Stimulated activated naive B cell treated with anti-CD40 and anti-IgM and Interleukin-4, amounts not matched to agents 10 μg/mL and 1 μg/mL and 100 μg/mL, for 72 hours (primary cell): ENCODE measurements around the gene ITFG2.
"Not testable (repeated sequence)": the region's sequence is repeated elsewhere in the genome, so short reads cannot be mapped to it uniquely, and the experiment has no call there.

Experiments used
- ATAC-seq, 2 donors: fragments of 150-1000 bp; cut with Tn5 transposase; replicated peaks; 2 replicates each; pipeline ENCODE4 v1.10.0; 2021; ENCODE audit warnings: moderate library complexity in 1 of 2
- DNase-seq: peaks from one replicate; pipeline ENCODE4 v3.0.0; 2021
- H3K27ac Mint-ChIP-seq: one replicate; pipeline ENCODE4 v1.8.0; 2022; ENCODE audit warnings: mild to moderate bottlenecking, mixed read lengths
- H3K27me3 Mint-ChIP-seq, 2 donors: one replicate each; pipeline ENCODE4 v1.8.0; 2022; ENCODE audit warnings: mixed read lengths in 2 of 2
- H3K36me3 Mint-ChIP-seq, 2 donors: one replicate each; pipeline ENCODE4 v1.8.0; 2022; ENCODE audit warnings: mixed read lengths in 2 of 2, mild to moderate bottlenecking in 1 of 2
- H3K4me1 Mint-ChIP-seq, 2 donors: one replicate each; pipeline ENCODE4 v1.8.0; 2022; ENCODE audit warnings: mixed read lengths in 2 of 2, mild to moderate bottlenecking in 1 of 2
- H3K4me3 Mint-ChIP-seq, 2 donors: one replicate each; pipeline ENCODE4 v1.8.0; 2022; ENCODE audit warnings: mild to moderate bottlenecking in 2 of 2, mixed read lengths in 2 of 2, moderate library complexity in 1 of 2
- H3K9me3 Mint-ChIP-seq, 2 donors: one replicate each; pipeline ENCODE4 v1.8.0; 2022; ENCODE audit warnings: mixed read lengths in 2 of 2, mild to moderate bottlenecking in 1 of 2

The ITFG2 gene

GRCh38 chr12:2855546-2855945 lies 43.1 kb downstream of the ITFG2 start:
- peaks cover 19 to 34% of the 10 kb centered on the region in 2 donors for H3K36me3 Mint-ChIP-seq
- no peaks in the 10 kb centered on the region for H3K9me3 Mint-ChIP-seq
- ATAC-seq (no peak), DNase-seq (no peak)
- no peak overlapping the region for H3K4me3 Mint-ChIP-seq
- no peak overlapping the region for H3K27ac Mint-ChIP-seq
- H3K27me3 Mint-ChIP-seq, result no peaks in the 10 kb centered on the region
- H3K4me1 Mint-ChIP-seq, result peaks cover 0 to 2% of the 10 kb centered on the region in 2 donors

- H3K27ac Mint-ChIP-seq, result no peak overlapping the region
- no peaks in the 10 kb centered on the region for H3K9me3 Mint-ChIP-seq
- H3K36me3 Mint-ChIP-seq, result peaks cover 19 to 34% of the 10 kb centered on the region in 2 donors
- no peak for ATAC-seq
- no peak overlapping the region for H3K4me3 Mint-ChIP-seq
- no peak for DNase-seq
- no peaks in the 10 kb centered on the region for H3K27me3 Mint-ChIP-seq
- peaks cover 0 to 2% of the 10 kb centered on the region in 2 donors for H3K4me1 Mint-ChIP-seq
Observed at GRCh38 chr12:2856051-2856450, 43.6 kb downstream of the ITFG2 start.

DNA sequence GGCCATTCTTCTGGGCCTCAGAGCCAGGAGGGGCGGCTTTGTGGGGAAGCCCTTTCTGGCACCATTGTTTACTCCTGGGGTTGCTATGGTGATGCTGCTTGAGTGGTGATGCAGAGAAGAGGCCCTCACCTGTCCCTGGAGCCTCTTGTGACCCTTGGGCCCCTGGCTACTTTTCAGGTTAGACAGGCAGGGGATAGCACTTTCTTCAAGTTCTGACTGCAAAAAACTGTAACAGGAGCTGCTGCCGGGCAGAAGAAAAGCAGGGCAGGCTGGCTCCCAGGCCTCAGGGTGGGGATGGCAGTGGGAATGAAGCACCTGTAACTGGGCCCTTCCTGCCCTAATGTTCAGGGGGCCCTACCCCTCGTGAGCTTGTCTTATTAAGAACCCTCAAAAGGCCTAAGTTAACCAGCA lies 44.6 kb downstream of the ITFG2 start, which contains the start of gene TEX52:
Gene TEX52 (minus strand): TSS at position 19 of the 411 bp plus-strand sequence. CDS start 13 bp downstream, at position 6.
- peaks cover 0 to 2% of the 10 kb centered on the region in 2 donors for H3K4me1 Mint-ChIP-seq
- H3K4me3 Mint-ChIP-seq, result no peak within 1 kb of the TSS
- peaks cover 19 to 34% of the 10 kb centered on the region in 2 donors for H3K36me3 Mint-ChIP-seq
- no peaks in the 10 kb centered on the region for H3K27me3 Mint-ChIP-seq
- DNase-seq, result no peak
- H3K9me3 Mint-ChIP-seq, result no peaks in the 10 kb centered on the region
- peak in 1 of 2 donors; percentile 7 for ATAC-seq
- H3K27ac Mint-ChIP-seq, result no peak within 1 kb of the TSS

DNA sequence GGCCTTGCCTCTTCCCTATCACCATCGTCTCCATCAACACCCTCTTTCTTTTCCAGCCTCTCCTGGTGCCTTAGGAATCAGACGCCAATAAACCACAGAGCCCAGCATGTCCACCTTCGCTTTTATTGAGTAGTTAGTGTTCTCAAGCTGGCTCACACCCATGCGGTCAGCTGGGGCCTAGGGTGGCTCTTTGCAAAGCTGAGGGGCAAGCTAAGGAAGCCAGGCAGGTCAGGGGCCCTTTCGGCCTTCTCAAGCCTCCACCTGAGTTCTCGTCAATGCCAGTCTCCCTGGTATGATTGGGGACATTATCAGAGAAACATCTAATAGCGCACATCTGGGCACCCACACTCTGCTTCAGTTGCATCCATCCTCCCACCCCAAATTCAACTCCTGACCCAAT lies 45.1 kb downstream of the ITFG2 start:
- DNase-seq, result no peak
- Mint-ChIP-seq H3K27me3 (no peaks in the 10 kb centered on the region), H3K9me3 (no peaks in the 10 kb centered on the region), H3K4me3 (no peak overlapping the region), H3K4me1 (peaks cover 0 to 2% of the 10 kb centered on the region in 2 donors), H3K27ac (no peak overlapping the region), H3K36me3 (peaks cover 19 to 34% of the 10 kb centered on the region in 2 donors)
- ATAC-seq, result no peak

GRCh38 chr12:2858334-2858733 lies 45.9 kb downstream of the ITFG2 start:
- DNase-seq, result no peak
- Mint-ChIP-seq H3K36me3 (peaks cover 19 to 34% of the 10 kb centered on the region in 2 donors), H3K27ac (no peak overlapping the region), H3K4me1 (peaks cover 0 to 2% of the 10 kb centered on the region in 2 donors), H3K9me3 (no peaks in the 10 kb centered on the region), H3K27me3 (no peaks in the 10 kb centered on the region), H3K4me3 (no peak overlapping the region)
- no peak for ATAC-seq

DNA sequence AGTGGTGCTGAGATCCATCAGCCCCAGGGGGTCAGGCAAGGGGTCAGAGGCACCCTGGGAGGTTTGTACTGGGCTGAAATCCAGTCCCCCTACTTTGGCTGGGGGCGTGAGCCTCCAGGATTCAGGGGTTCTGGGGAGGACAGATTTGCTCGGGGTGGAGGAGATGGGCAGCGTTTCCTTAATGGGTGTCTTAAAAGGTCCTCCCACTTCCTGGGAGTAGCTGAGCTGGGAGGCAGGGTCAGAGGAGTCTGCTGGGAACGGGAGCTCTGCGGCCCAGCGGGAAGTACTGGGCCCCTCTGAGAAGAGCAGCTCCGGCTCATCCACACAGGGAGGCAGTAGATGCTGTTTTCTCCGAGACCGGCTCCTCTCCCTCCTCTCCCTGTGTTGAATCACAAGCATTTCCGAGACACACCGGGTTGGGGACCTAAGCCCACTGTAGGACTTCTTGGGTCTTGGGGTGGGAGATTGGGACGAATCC lies 46.5 kb downstream of the ITFG2 start:
- H3K4me3 Mint-ChIP-seq, result no peak overlapping the region
- no peak overlapping the region for H3K27ac Mint-ChIP-seq
- no peaks in the 10 kb centered on the region for H3K4me1 Mint-ChIP-seq
- no peaks in the 10 kb centered on the region for H3K27me3 Mint-ChIP-seq
- no peaks in the 10 kb centered on the region for H3K9me3 Mint-ChIP-seq
- peaks cover 21 to 37% of the 10 kb centered on the region in 2 donors for H3K36me3 Mint-ChIP-seq
- ATAC-seq, result no peak
- DNase-seq, result no peak

DNA sequence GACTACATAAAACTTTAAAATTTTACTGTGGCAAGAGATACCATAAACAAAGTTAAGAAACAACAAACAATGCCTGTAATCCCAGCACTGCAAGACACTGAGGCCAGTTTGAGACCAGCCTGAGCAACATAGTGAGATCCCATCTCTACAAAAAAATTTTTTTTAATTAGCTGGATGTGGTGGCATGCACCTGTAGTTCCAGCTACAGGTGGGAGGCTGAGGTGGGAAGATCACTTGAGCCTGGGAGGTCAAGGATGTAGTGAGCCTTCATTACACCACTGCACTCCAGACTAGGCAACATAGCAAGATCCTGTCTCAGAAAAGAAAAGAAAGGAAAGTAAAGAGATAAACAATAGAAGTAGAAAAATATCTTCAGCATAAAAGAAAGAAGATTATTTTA lies 47.7 kb downstream of the ITFG2 start:
- Mint-ChIP-seq H3K27ac (no peak overlapping the region), H3K4me1 (no peaks in the 10 kb centered on the region), H3K9me3 (no peaks in the 10 kb centered on the region), H3K36me3 (peaks cover 17 to 31% of the 10 kb centered on the region in 2 donors), H3K4me3 (no peak overlapping the region), H3K27me3 (no peaks in the 10 kb centered on the region)
- no peak for DNase-seq
- ATAC-seq, result no peak

GRCh38 chr12:2862876-2863275 lies 50.4 kb downstream of the ITFG2 start:
- H3K36me3 Mint-ChIP-seq, result peaks cover 15 to 29% of the 10 kb centered on the region in 2 donors
- no peaks in the 10 kb centered on the region for H3K4me1 Mint-ChIP-seq
- no peaks in the 10 kb centered on the region for H3K9me3 Mint-ChIP-seq
- no peak for DNase-seq
- no peak overlapping the region for H3K4me3 Mint-ChIP-seq
- no peak overlapping the region for H3K27ac Mint-ChIP-seq
- no peak for ATAC-seq
- no peaks in the 10 kb centered on the region for H3K27me3 Mint-ChIP-seq

DNA sequence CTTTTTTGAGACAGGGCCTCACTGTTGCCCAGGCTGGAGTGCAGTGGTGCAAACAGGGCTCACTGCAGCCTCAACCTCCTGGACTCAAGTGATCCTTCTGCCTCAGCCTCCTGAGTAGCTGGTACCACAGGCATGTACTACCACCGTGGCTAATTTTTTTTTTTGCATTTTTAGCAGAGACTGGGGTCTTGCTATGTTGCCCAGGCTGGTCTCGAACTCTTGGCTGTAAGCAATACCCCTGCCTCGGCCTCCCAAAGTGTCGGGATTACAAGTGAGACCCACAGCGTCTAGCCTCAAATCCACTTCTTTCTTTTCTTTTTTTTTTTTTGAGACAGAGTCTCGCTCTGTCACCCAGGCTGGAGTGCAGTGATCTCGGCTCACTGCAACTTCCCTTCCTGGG lies 50.9 kb downstream of the ITFG2 start:
- H3K4me1 Mint-ChIP-seq, H3K27ac Mint-ChIP-seq, H3K27me3 Mint-ChIP-seq, H3K4me3 Mint-ChIP-seq, H3K9me3 Mint-ChIP-seq, ATAC-seq, DNase-seq: not testable (repeated sequence)
- peaks cover 15 to 26% of the 10 kb centered on the region in 2 donors for H3K36me3 Mint-ChIP-seq

DNA sequence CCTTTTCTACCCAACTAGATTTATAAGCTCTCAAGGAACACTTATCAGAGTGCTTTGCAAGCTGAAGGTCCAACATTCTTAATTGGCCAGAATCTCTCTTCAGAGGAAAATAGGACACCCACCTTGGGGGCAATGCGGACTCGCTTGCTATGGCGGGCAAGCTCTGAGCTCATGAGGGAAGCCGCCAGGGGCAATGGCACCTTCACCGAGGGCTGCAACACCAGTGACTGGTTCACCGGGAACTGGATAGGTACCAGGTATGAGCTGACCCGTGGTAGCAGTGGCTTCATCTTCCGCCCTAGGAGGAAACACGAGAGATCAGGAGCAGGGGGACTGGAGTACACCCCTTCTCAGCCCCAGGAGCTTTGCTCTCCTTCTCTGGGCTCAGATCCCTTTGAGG lies 51.7 kb downstream of the ITFG2 start:
- Mint-ChIP-seq H3K27ac (no peak overlapping the region), H3K9me3 (no peaks in the 10 kb centered on the region), H3K27me3 (no peaks in the 10 kb centered on the region), H3K4me1 (no peaks in the 10 kb centered on the region), H3K4me3 (no peak overlapping the region), H3K36me3 (peaks cover 13 to 21% of the 10 kb centered on the region in 2 donors)
- DNase-seq (no peak), ATAC-seq (no peak)

GRCh38 chr12:2868986-2869632 lies 56.6 kb downstream of the ITFG2 start:
- H3K4me1 Mint-ChIP-seq, H3K27me3 Mint-ChIP-seq, H3K9me3 Mint-ChIP-seq, H3K27ac Mint-ChIP-seq, DNase-seq, H3K4me3 Mint-ChIP-seq, H3K36me3 Mint-ChIP-seq, ATAC-seq: not testable (repeated sequence)
